C4-2B (cell line): ENCODE results near the gene THOC6.

ENCODE experiments used
- H3K27ac ChIP-seq: fragments of 450-650 bp; 2 replicates; pipeline ENCODE4 v1.5.1; 2017
- ZFX ChIP-seq: fragments of 450-650 bp; IDR thresholded peaks from 2 replicates; pipeline ENCODE4 v1.6.1; 2017
- TF ChIP-seq, protein P1 (sequence below): fragments of 450-650 bp; conservative IDR thresholded peaks from 2 replicates; pipeline ENCODE4 v1.5.1; 2017; ENCODE audit warnings: mild to moderate bottlenecking

Gene THOC6

DNA sequence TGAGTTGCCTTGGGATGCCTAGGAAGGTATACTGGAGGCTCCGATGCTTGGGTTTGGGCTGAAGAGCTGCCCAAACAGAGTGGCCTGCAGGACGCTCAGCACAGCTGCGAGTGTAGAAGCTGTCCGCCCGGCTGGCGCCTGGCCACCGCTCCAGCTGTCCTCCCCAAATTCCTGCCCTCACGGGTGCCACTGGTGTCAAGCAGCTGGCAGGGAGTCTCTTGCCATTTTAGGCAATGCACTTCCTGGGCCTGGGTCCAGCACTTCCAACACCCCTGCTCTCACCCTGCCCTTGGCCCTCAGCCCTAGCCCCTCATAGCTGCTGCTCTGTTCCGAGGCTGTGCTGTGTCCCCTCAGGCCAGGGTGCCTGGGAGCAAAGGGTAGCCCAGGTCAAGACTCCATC, 38.4 kb upstream of the THOC6 start:
- H3K27ac ChIP-seq = peak overlapping the region; percentile 7; the same call in 1 of the 2 replicates
- TF ChIP-seq, protein P1, sequence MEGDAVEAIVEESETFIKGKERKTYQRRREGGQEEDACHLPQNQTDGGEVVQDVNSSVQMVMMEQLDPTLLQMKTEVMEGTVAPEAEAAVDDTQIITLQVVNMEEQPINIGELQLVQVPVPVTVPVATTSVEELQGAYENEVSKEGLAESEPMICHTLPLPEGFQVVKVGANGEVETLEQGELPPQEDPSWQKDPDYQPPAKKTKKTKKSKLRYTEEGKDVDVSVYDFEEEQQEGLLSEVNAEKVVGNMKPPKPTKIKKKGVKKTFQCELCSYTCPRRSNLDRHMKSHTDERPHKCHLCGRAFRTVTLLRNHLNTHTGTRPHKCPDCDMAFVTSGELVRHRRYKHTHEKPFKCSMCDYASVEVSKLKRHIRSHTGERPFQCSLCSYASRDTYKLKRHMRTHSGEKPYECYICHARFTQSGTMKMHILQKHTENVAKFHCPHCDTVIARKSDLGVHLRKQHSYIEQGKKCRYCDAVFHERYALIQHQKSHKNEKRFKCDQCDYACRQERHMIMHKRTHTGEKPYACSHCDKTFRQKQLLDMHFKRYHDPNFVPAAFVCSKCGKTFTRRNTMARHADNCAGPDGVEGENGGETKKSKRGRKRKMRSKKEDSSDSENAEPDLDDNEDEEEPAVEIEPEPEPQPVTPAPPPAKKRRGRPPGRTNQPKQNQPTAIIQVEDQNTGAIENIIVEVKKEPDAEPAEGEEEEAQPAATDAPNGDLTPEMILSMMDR = no peak
- TF ChIP-seq ZFX = no peak

DNA sequence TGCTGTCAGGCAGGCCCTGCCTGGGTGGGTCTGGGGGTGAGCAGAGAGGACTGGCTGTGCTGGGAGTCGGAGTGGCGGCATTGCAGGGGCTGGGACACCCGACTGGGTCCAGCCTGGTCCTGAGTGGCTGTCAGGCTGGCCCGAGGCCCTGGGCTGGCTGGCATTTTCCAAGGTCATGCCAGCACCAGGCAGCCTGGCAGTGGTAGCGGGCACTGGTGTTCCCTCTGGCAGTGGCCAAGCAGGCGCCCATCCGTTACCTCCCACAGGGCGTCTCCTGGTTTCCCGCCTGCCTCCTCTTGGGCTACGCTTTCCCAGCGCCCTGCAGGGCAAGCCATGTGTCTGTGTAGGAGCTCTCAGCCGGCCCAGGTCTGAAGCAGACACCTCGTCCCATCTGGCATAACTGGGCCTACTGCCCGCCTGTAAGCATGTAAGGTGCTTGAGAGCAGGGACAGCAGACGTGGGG, 37.9 kb upstream of the THOC6 start:
- peak overlapping the region; percentile 7; the same call in 1 of the 2 replicates for H3K27ac ChIP-seq
- no peak for TF ChIP-seq ZFX
- TF ChIP-seq, protein P1 = no peak

DNA sequence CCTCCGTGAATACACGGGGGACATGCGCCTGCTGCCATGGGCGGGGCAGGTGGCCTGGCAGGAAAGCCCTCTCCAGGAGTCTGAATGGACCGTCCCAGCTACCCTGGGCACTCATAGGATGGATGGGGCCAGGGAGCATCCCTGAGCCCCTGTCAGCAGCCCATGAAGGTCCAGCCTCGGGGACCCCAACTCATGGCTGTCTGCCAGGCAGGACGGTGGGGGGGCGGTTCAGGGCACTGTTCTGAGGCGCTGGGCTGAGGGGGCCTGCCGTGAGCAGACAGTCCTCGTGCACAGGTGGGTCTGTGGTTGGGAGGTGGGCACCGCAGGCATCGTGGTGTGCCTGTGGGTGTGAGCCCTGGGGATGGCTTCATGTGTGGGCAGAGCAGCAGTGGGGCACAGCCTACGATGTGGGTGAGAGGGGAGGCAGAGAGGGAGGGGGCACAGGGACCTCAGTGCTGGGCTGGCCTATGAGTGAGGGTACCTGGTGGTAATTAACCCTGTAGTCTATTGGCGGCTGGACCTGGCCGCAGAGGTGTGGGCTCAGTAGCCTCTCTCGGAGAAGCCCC, 37.1 kb upstream of the THOC6 start:
- TF ChIP-seq, protein P1 = no peak
- no peak for TF ChIP-seq ZFX
- H3K27ac ChIP-seq = 0 out of 2 replicates have a peak overlapping the region, but pooled peaks have one; percentile 7

DNA sequence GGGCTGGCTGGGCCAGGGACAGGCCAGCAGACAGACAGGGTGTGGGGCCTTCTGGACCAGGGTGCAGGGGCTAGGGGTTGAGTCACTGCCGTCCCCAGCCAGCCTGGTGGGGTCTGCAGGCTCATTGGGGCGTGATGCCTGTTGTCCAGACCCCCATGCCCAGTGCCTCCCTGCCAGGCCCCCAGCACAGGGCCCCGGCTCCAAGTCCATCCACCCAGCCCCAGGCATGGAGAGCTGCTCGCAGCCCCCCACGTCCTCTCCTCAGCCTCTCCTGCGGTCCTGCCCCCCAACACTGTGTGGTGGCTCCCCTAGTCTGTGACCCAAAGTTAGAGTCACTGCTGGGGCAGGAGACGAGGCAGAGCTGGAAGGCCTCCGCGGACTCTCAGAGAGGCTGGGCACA, 36.5 kb upstream of the THOC6 start:
- no peak overlapping the region for H3K27ac ChIP-seq
- TF ChIP-seq, protein P1 = no peak
- TF ChIP-seq ZFX = no peak

DNA sequence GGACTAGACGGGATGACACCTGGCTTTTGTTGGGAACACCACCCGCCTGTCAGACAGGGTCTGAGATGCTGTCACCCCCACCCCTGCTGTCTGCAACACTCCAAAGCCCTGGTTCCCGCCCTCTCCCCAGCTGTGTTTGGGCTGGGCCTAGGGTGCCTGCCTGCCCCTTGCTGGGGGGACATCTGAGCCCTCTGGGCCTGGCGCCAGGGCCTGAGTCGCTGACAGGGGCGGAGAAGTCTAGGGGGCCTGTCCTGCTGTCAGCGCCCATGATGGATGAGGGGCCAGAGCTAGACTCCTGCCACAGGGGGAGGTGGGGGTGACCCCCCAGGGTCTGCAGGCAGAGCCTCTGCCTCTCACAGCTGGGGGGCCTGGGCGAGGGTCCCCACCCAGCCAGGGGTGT, 36.0 kb upstream of the THOC6 start:
- no peak for TF ChIP-seq ZFX
- TF ChIP-seq, protein P1 = no peak
- H3K27ac ChIP-seq = no peak overlapping the region

DNA sequence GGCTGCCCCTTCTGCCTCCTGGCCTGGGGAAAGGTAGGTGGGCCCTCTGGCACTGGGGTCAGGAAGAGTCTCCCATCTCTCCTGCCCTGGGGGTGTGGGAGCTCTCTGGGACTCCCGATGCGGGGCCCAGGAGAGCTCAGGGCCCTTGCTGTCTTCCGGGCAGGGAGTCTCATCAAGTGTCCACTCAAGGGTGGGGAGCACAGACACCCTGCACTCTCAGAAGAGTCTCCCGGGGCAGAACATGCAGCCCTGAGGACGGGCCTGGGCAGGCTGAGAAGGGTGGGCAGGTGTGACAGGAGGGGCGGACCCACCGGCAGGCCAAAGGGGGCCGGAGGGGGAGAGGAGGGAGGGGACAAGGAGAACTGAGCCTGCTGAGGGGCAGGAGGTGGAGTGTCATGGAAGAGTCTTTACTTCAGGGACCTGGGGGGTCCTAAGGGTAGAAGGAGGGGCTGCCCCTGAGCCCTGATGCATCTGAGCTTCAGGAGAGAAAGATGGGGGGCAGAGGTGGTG, 35.2 kb upstream of the THOC6 start:
- TF ChIP-seq, protein P1 = no peak
- TF ChIP-seq ZFX = no peak
- H3K27ac ChIP-seq = no peak overlapping the region

DNA sequence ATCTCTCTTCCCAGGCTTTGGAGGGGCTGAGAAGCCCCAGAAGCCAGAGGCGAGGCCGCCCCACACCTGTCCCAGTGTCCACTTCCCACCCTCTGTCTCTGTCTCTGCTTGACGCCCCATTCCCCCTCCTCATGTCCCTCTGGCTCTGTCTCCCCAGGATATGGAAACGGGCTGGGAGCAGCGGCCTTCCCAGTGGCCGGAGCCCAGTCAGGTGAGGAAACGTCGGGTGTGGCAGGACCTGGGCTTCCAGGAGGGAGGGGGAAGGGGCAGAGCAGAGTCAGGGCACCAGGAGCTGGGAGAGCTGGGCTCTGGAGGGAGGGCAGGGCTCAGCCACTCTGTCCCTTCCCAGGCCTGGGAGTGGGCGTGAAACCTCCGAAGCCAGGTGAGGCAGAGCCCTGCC, 32.9 kb upstream of the THOC6 start:
- peak overlapping the region; percentile 35 for H3K27ac ChIP-seq

More for the DNA sequence above, 32.9 kb upstream of the THOC6 start:
- no peak for TF ChIP-seq ZFX
- TF ChIP-seq, protein P1 = no peak
